HCT116 (cell line): Measurements from ENCODE around the gene SNHG17. TPM values are rescaled to one million over a fixed set of nuclear protein-coding genes. Genes with fewer than 3 reads are reported as not detected.

Experiments used
- ATAC-seq: fragments of 200-7000 bp; cut with Tn5 transposase; 2 replicates; pipeline ENCODE4 v1.9.1; 2020; ENCODE audit warnings: mild to moderate bottlenecking, moderate library complexity
- BruUV-seq: library from RNA; stranded (reverse); fragments of 400-500 nt; replicated peaks from 2 replicates; lab custom pipeline; 2021; lab: Mats Ljungman, UMichigan
- CTCF ChIA-PET: fragments of 300-600 bp; sonication (Branson Sonifier 250); formaldehyde crosslinking; loops from one replicate; lab custom pipeline; 2021; ENCODE audit warnings: antibody characterized with exemption; lab: Charles Lee
- POLR2A ChIA-PET: fragments of 300-600, 350-600 bp; sonication (Branson Sonifier 250); formaldehyde crosslinking; loops from one replicate; lab custom pipeline; 2021; ENCODE audit warnings: antibody characterized with exemption; lab: Charles Lee
- RAD21 ChIA-PET, 2 experiments: fragments of 300-600 bp; sonication (Branson Sonifier 250); formaldehyde crosslinking; loops; one replicate each; lab custom pipeline; 2023; ENCODE audit warnings: low total read pairs in 2 of 2; ENCODE audit not compliant: uncharacterized antibody in 2 of 2, unreplicated experiment in 2 of 2, low non-redundant PET in 1 of 2; lab: Charles Lee
- DNase-seq: peaks from one replicate; pipeline ENCODE4 v3.0.0-alpha.2; 2010; ENCODE audit warnings: low read depth, low spot score
- H2AFZ ChIP-seq: fragments of 200-600 bp; shearing (Covaris generic), sonication (generic); 2 replicates; pipeline ENCODE4 v1.6.1; 2017; ENCODE audit warnings: low read depth, mixed run types, mixed read lengths, antibody characterized with exemption, low read length; ENCODE audit not compliant: poor library complexity, severe bottlenecking
- H3K27ac ChIP-seq: 2 replicates; pipeline ENCODE4 v1.5.1; 2012; ENCODE audit warnings: low read depth, low read length
- H3K27me3 ChIP-seq: fragments of 200-600 bp; sonication (generic); 2 replicates; pipeline ENCODE4 v1.6.1; 2016; ENCODE audit warnings: mixed run types, low read length, mixed read lengths; ENCODE audit not compliant: insufficient read depth
- H3K36me3 ChIP-seq, 2 experiments: fragments of 200-500 bp in 1 of 2; fragments of 200-600 bp in 1 of 2; sonication (Bioruptor generic) in 1 of 2; sonication (generic) in 1 of 2; 2 replicates each; pipeline versions ENCODE4 v1.5.1 to v1.6.1; 2014 to 2016; ENCODE audit warnings: low read length in 2 of 2, inconsistent platforms in 1 of 2, mixed read lengths in 1 of 2, mixed run types in 1 of 2; ENCODE audit not compliant: insufficient read depth in 2 of 2, control insufficient read depth in 1 of 2
- H3K4me1 ChIP-seq, 2 experiments: fragments of 200-600 bp in 1 of 2; sonication (generic) in 1 of 2; 2 replicates each; pipeline versions ENCODE4 v1.5.1 to v1.6.1; 2012 to 2017; ENCODE audit warnings: low read length in 2 of 2, inconsistent platforms in 1 of 2, mild to moderate bottlenecking in 1 of 2, mixed read lengths in 1 of 2, mixed run types in 1 of 2, moderate library complexity in 1 of 2; ENCODE audit not compliant: insufficient read depth in 2 of 2, control insufficient read depth in 1 of 2
- H3K4me2 ChIP-seq: fragments of 200-600 bp; sonication (generic); 2 replicates; pipeline ENCODE4 v1.6.1; 2017; ENCODE audit warnings: mixed run types, low read length, mixed read lengths
- H3K4me3 ChIP-seq, 2 experiments: fragments of 200-600 bp in 1 of 2; sonication (generic) in 1 of 2; replicated peaks in 1 of 2; 2 replicates each; pipeline ENCODE4 v1.5.1; 2011 to 2016; ENCODE audit warnings: low read length in 2 of 2, control low read depth in 1 of 2, low read depth in 1 of 2, mild to moderate bottlenecking in 1 of 2, mixed read lengths in 1 of 2, mixed run types in 1 of 2
- H3K79me2 ChIP-seq: fragments of 200-600 bp; sonication (generic); 2 replicates; pipeline ENCODE4 v1.6.1; 2017; ENCODE audit warnings: mild to moderate bottlenecking, mixed run types, low read length, moderate library complexity, mixed read lengths; ENCODE audit not compliant: insufficient read depth
- H3K9ac ChIP-seq: fragments of 200-600 bp; sonication (generic); 2 replicates; pipeline ENCODE4 v1.6.1; 2016; ENCODE audit warnings: low read length, mixed read lengths
- H3K9me2 ChIP-seq: fragments of 200-600 bp; sonication (generic), shearing (Covaris generic); 2 replicates; pipeline ENCODE4 v1.6.1; 2017; ENCODE audit warnings: mixed run types, mild to moderate bottlenecking, moderate library complexity; ENCODE audit not compliant: insufficient read depth
- H3K9me3 ChIP-seq, 2 experiments: fragments of 200-500 bp in 1 of 2; fragments of 200-600 bp in 1 of 2; sonication (Bioruptor generic) in 1 of 2; sonication (generic) in 1 of 2; 2 replicates each; pipeline ENCODE4 v1.6.1; 2014 to 2017; ENCODE audit warnings: low read length in 2 of 2, mixed read lengths in 2 of 2, inconsistent platforms in 1 of 2, low read depth in 1 of 2, mild to moderate bottlenecking in 1 of 2, mixed run types in 1 of 2, moderate library complexity in 1 of 2; ENCODE audit not compliant: control insufficient read depth in 1 of 2, insufficient read depth in 1 of 2
- H4K20me1 ChIP-seq: fragments of 200-600 bp; sonication (generic), shearing (Covaris generic); 2 replicates; pipeline ENCODE4 v1.6.1; 2017; ENCODE audit warnings: mixed run types, mild to moderate bottlenecking, moderate library complexity; ENCODE audit not compliant: insufficient read depth
- CBX3 ChIP-seq: IDR thresholded peaks from 2 replicates; pipeline ENCODE4 v1.6.1; 2012; ENCODE audit warnings: low read depth
- CEBPB ChIP-seq: IDR thresholded peaks from 2 replicates; pipeline ENCODE4 v1.6.1; 2012; ENCODE audit warnings: low read depth
- CTCF ChIP-seq, 3 experiments: fragments of 200-600 bp in 1 of 3; sonication (generic) in 1 of 3; IDR thresholded peaks in 2 of 3; conservative IDR thresholded peaks in 1 of 3; 2 replicates each; pipeline ENCODE4 v1.5.1; 2012 to 2017; ENCODE audit warnings: low read depth in 2 of 3, low read length in 2 of 3, antibody characterized with exemption in 1 of 3, borderline replicate concordance in 1 of 3, control low read depth in 1 of 3, mild to moderate bottlenecking in 1 of 3, mixed read lengths in 1 of 3, mixed run types in 1 of 3, moderate library complexity in 1 of 3; ENCODE audit not compliant: insufficient read depth in 1 of 3
- ELF1 ChIP-seq: IDR thresholded peaks from 2 replicates; pipeline ENCODE4 v1.6.1; 2012; ENCODE audit warnings: low read depth, borderline replicate concordance
- EZH2 ChIP-seq: fragments of 200-600 bp; sonication (generic); IDR thresholded peaks from 2 replicates; pipeline ENCODE4 v1.6.1; 2017; ENCODE audit warnings: antibody characterized with exemption, mixed run types
- EZH2phosphoT487 ChIP-seq: fragments of 200-600 bp; IDR thresholded peaks from 2 replicates; pipeline ENCODE4 v1.6.1; 2018; ENCODE audit warnings: antibody characterized with exemption, borderline replicate concordance
- FOSL1 ChIP-seq: IDR thresholded peaks from 2 replicates; pipeline ENCODE4 v1.6.1; 2012; ENCODE audit warnings: low read depth
- JUND ChIP-seq: IDR thresholded peaks from 2 replicates; pipeline ENCODE4 v1.6.1; 2012
- POLR2A ChIP-seq: IDR thresholded peaks from 2 replicates; pipeline ENCODE4 v1.7.0; 2011; ENCODE audit warnings: borderline replicate concordance; ENCODE audit not compliant: insufficient read depth, insufficient read length; ENCODE audit errors: extremely low read depth
- RAD21 ChIP-seq: IDR thresholded peaks from 2 replicates; pipeline ENCODE4 v1.6.1; 2012; ENCODE audit warnings: low read depth, mild to moderate bottlenecking
- SIN3A ChIP-seq: IDR thresholded peaks from 2 replicates; pipeline ENCODE4 v1.6.1; 2012; ENCODE audit warnings: low read depth
- SP1 ChIP-seq: IDR thresholded peaks from 2 replicates; pipeline ENCODE4 v1.6.1; 2012; ENCODE audit warnings: low read depth
- SRF ChIP-seq: IDR thresholded peaks from 2 replicates; pipeline ENCODE4 v1.6.1; 2012; ENCODE audit warnings: low read depth
- TCF7L2 ChIP-seq: IDR thresholded peaks from 2 replicates; pipeline ENCODE4 v1.7.0; 2011; ENCODE audit warnings: borderline replicate concordance, inconsistent platforms; ENCODE audit not compliant: insufficient read depth, insufficient read length; ENCODE audit errors: extremely low read depth
- YY1 ChIP-seq: IDR thresholded peaks from 2 replicates; pipeline ENCODE4 v1.6.1; 2011; ENCODE audit warnings: low read length, low read depth, moderate library complexity, mild to moderate bottlenecking; ENCODE audit not compliant: insufficient replicate concordance; ENCODE audit errors: extremely low read depth
- ZFX ChIP-seq: fragments of 450-650 bp; IDR thresholded peaks from 2 replicates; pipeline ENCODE4 v1.6.1; 2017
- ZNF274 ChIP-seq: fragments of 200-500 bp; sonication (Bioruptor generic); IDR thresholded peaks from 2 replicates; pipeline ENCODE4 v1.6.1; 2014; ENCODE audit warnings: mild to moderate bottlenecking, low read depth, low read length, inconsistent platforms
- intact Hi-C: fragments of 100-400 bp; cut with micrococcal nuclease; formaldehyde crosslinking; loops from 2 replicates; pipeline ENCODE4 v1.10.0; 2022
- total RNA-seq: library from RNA; stranded (reverse); gene quantifications from one replicate; pipeline ENCODE4 v1.2.1, GENCODE V29; 2021; ENCODE audit not compliant: unreplicated experiment
- TF ChIP-seq, protein P1 (sequence below): IDR thresholded peaks from 2 replicates; pipeline ENCODE4 v1.6.1; 2012

The SNHG17 gene
- total RNA-seq, 1 experiment from 2014 or later: 65.7 TPM

DNA sequence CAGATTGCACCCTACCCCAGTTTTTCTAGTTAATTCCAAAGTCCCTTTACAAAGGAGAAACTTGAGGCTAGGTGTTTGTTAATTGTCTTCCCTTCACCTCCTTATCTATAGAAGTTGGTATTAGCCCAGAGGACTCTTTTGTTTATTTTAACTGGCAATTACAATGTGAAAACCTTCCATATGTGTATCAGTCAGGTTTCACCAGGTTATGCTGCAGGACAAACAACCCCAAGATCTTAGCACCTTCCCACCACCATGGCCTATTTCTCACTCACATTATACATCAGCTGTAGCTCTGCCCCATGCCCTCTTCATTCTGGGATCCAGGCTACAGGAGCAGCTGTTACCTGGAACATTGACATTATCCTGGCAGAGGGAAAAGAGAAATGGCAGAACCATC lies 31.1 kb downstream of the SNHG17 start (continued):
- TF ChIP-seq YY1: no peak
- TF ChIP-seq RAD21: no peak
- no peak for TF ChIP-seq ELF1
- TF ChIP-seq EZH2: no peak
- TF ChIP-seq ZNF274: no peak
- no peak for TF ChIP-seq CEBPB
- no peak for TF ChIP-seq CBX3
- TF ChIP-seq SRF: no peak

- DNase-seq (no peak), ATAC-seq (no peak)
- ChIA-PET RAD21 (no interaction called here), CTCF (no interaction called here), POLR2A (no interaction called here)
- intact Hi-C loops: no loop called here
- BruUV-seq: no TSS peak
- Histone ChIP-seq H3K36me3 (no peaks in the 10 kb centered on the region), H2AFZ (no peak overlapping the region), H3K79me2 (no peaks in the 10 kb centered on the region), H3K27ac (no peak overlapping the region), H3K4me3 (no peak overlapping the region), H3K9ac (no peak overlapping the region), H3K9me3 (no peaks in the 10 kb centered on the region; a peak in 1 of 4 replicates), H3K9me2 (no peaks in the 10 kb centered on the region), H3K4me1 (no peaks in the 10 kb centered on the region), H3K27me3 (no peaks in the 10 kb centered on the region), H4K20me1 (no peaks in the 10 kb centered on the region), H3K4me2 (no peak overlapping the region)
- TF ChIP-seq SP1: no peak
- no peak for TF ChIP-seq POLR2A
- no peak for TF ChIP-seq SIN3A
- TF ChIP-seq JUND: no peak
- no peak for TF ChIP-seq ELF1
- no peak for TF ChIP-seq ZNF274
- no peak for TF ChIP-seq TCF7L2
- TF ChIP-seq CTCF (IDR thresholded peaks at IDR 0.05 in 2 of 3, conservative IDR thresholded peaks at IDR 0.05 in 1 of 3; ENCODE audit: borderline replicate concordance in 1 of 3, insufficient read depth in 1 of 3, low read depth in 2 of 3, low read length in 2 of 3): no peak
- TF ChIP-seq, protein P1, sequence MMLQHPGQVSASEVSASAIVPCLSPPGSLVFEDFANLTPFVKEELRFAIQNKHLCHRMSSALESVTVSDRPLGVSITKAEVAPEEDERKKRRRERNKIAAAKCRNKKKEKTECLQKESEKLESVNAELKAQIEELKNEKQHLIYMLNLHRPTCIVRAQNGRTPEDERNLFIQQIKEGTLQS: no peak
- no peak for TF ChIP-seq EZH2phosphoT487
- no peak for TF ChIP-seq ZFX
- TF ChIP-seq FOSL1: no peak
- no peak for TF ChIP-seq YY1
- no peak for TF ChIP-seq EZH2
- TF ChIP-seq CBX3: no peak
These were observed 32.3 kb downstream of the SNHG17 start for GRCh38 chr20:38402816-38403215.
